Vagina (tissue), 2 donors: Measurements from ENCODE around the gene PPP2R2D. TPM values are rescaled to one million over a fixed set of nuclear protein-coding genes. Genes with fewer than 3 reads are reported as not detected.

Experiments used
- DNase-seq, 2 donors: peaks; one replicate each; pipeline ENCODE4 v3.0.0-alpha.2; 2017; ENCODE audit errors: extremely low spot score in 2 of 2
- H3K27ac ChIP-seq: fragments of 200-600 bp; sonication (generic); one replicate; pipeline ENCODE4 v1.5.1; 2019
- H3K27me3 ChIP-seq: fragments of 200-600 bp; sonication (generic); one replicate; pipeline ENCODE4 v1.5.1; 2019
- H3K36me3 ChIP-seq, 2 donors: fragments of 200-600 bp; sonication (generic); one replicate each; pipeline ENCODE4 v1.5.1; 2017 to 2019
- H3K4me1 ChIP-seq: fragments of 200-600 bp; sonication (generic); one replicate; pipeline ENCODE4 v1.5.1; 2019
- H3K4me3 ChIP-seq, 2 donors: fragments of 200-600 bp; sonication (generic); 1 replicate in 1 of 2; 2 replicates in 1 of 2; pipeline ENCODE4 v1.5.1; 2016 to 2019
- H3K9me3 ChIP-seq: fragments of 200-600 bp; sonication (generic); one replicate; pipeline ENCODE4 v1.5.1; 2019
- POLR2A ChIP-seq, 2 donors: fragments of 450-650 bp; IDR thresholded peaks; one replicate each; pipeline ENCODE4 v1.6.1; 2017; ENCODE audit warnings: antibody characterized with exemption in 2 of 2, mild to moderate bottlenecking in 2 of 2, moderate library complexity in 2 of 2
- POLR2AphosphoS5 ChIP-seq, 2 donors: sonication (generic); formaldehyde crosslinking; IDR thresholded peaks; one replicate each; pipeline ENCODE4 v1.9.0; 2017; ENCODE audit warnings: antibody characterized with exemption in 2 of 2, mild to moderate bottlenecking in 2 of 2, low read depth in 1 of 2; ENCODE audit not compliant: insufficient read depth in 1 of 2
- intact Hi-C: fragments of 100-400 bp; cut with DNase I; formaldehyde crosslinking; loops from one replicate; pipeline ENCODE4 v1.15.1; 2023
- total RNA-seq: library from RNA; depleted of rRNA; stranded (reverse); fragments of >200 nt; gene quantifications from one replicate; pipeline ENCODE4 v1.2.3, GENCODE V29; 2016
- TF ChIP-seq, protein P1 (sequence below), 3 experiments: fragments of 450-650 bp in 2 of 3; fragments of 200-600 bp in 1 of 3; sonication (generic) in 1 of 3; IDR thresholded peaks; one replicate each; pipeline ENCODE4 v1.5.1; 2017 to 2019; ENCODE audit warnings: antibody characterized with exemption in 3 of 3, mild to moderate bottlenecking in 2 of 3, moderate library complexity in 2 of 3

PPP2R2D gene
- total RNA-seq, 1 donor from 2014 or later: 49.4 TPM

DNA sequence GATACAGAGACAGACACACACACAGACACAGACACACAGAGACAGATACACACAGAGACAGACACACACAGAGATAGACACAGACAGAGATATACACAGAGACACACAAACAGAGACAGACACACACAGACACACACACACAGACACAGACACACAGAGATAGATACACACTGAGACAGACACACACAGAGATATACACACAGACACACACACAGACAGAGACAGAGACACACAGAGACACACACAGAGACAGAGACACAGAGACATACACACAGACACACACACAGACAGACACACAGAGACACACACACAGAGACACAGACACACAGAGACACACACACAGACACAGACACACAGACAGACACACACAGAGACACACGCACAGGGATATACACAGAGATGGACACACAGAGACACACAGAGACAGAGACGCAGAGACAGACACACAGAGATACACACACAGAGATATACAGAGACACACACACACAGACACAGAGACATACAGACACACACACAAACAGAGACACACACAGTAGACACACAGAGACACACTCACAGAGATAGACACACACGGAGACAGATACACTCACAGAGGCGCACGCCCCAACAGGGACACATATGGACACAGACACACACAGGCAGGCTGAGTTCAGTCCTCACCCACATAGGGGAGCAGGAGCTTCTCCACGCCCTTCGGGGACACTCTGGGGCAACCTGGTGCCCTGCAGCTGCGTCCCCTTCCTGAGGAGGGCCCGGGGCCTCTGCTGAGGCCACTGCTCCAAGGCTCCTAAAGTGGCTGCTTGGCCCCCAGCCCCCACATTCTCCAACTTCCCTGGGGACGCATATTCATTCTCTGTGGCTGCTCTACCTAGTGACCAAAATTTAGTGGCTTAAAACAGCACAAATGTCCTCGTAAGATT lies 10.3 kb upstream of the PPP2R2D start:
- Histone ChIP-seq H3K27ac (no peak overlapping the region), H3K4me3 (no peak overlapping the region), H3K27me3 (no peaks in the 10 kb centered on the region), H3K4me1 (no peaks in the 10 kb centered on the region), H3K36me3 (no peaks in the 10 kb centered on the region), H3K9me3 (no peaks in the 10 kb centered on the region)
- TF ChIP-seq POLR2A (IDR thresholded peaks at IDR 0.05) (no peak), POLR2AphosphoS5 (IDR thresholded peaks at IDR 0.05; ENCODE audit: insufficient read depth in 1 of 2, low read depth in 1 of 2) (no peak)
- TF ChIP-seq, protein P1, sequence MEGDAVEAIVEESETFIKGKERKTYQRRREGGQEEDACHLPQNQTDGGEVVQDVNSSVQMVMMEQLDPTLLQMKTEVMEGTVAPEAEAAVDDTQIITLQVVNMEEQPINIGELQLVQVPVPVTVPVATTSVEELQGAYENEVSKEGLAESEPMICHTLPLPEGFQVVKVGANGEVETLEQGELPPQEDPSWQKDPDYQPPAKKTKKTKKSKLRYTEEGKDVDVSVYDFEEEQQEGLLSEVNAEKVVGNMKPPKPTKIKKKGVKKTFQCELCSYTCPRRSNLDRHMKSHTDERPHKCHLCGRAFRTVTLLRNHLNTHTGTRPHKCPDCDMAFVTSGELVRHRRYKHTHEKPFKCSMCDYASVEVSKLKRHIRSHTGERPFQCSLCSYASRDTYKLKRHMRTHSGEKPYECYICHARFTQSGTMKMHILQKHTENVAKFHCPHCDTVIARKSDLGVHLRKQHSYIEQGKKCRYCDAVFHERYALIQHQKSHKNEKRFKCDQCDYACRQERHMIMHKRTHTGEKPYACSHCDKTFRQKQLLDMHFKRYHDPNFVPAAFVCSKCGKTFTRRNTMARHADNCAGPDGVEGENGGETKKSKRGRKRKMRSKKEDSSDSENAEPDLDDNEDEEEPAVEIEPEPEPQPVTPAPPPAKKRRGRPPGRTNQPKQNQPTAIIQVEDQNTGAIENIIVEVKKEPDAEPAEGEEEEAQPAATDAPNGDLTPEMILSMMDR (IDR thresholded peaks at IDR 0.05): no peak
- no peak for DNase-seq
- intact Hi-C loops: no loop called here

DNA sequence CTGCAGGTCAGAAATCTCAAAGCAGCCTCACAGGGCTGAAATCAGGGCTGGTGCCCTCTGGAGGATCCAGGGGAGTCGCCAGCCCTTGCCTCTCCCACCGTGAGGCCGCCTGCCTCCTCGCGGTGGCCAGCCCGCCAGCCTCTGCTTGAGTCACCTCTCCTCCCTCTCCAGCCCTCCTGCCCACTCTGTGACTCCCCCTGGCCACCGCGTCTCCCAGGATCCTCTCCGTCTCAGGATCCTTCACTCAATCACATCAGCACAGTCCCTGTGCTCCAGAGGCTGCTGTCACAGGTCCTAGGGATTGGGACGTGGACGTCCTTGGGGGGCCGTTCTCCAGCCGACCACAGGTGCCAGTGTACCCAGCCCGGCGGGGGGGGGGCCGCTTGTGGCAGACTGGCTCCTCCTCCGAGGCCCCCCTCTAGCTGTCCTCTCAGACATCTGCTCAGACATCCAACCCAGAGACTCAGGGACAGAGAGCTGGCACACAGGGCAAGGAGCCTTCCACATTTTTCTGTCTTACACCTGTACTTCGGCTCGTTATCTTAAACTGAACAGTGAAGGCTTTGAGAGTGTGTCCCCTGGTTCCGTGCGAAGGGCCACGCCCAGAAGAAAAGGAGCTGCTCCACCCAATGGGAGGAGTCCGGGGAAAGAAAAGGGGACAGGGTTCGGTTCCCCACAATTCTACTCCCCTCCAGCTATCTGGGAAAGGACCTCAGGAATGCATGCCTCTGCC lies 9.4 kb upstream of the PPP2R2D start:
- Histone ChIP-seq H3K27me3 (no peaks in the 10 kb centered on the region), H3K4me1 (no peaks in the 10 kb centered on the region), H3K27ac (no peak overlapping the region), H3K4me3 (no peak overlapping the region), H3K9me3 (no peaks in the 10 kb centered on the region), H3K36me3 (no peaks in the 10 kb centered on the region)
- TF ChIP-seq POLR2A (IDR thresholded peaks at IDR 0.05): no peak
- TF ChIP-seq, protein P1 (IDR thresholded peaks at IDR 0.05): no peak
- no peak for TF ChIP-seq POLR2AphosphoS5 (IDR thresholded peaks at IDR 0.05; ENCODE audit: insufficient read depth in 1 of 2, low read depth in 1 of 2)
- intact Hi-C loops: no loop called here
- DNase-seq: no peak

DNA sequence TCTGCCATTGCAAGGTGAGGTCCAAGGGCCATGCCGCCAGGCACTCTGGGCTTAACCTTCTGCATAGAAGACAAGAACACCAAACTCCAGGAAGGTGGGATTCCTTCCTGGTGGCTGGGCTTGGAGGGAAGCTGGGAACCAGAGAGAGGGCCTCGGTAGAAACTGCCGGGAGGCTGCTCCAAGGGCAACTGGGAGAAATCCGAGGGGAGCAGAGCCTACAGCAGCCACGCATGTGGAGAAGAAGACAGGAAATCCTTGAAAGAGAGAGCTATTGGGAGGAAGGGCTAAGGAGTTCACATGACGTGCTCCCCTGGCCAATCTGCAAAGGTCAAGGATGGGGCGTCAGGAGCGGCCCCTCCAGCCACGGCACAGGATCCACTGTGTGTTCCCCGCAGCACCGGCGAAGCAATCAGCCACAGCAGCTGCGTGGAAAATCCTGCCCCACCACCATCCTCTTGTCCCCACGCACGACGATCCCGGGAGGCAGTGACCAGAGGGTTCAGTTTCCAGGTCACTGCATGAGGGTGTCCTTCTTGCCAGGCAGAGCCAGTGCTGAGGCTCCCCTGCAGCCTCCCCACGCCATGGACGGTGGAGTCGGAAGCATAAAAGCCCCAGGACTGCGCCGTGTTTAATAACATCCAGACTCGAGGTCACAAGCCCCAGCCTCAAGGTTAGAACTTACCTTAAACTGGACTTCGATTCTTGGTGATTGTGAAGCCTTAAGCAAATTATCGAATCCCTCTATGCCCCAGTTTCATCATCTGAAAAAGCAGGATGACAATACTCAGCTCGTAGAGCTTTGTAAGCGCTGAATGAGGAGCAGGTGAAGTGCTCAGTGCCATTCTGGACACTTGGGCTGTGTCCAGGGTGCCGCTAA lies 8.6 kb upstream of the PPP2R2D start:
- Histone ChIP-seq H3K4me3 (no peak overlapping the region), H3K36me3 (no peaks in the 10 kb centered on the region), H3K4me1 (no peaks in the 10 kb centered on the region), H3K27me3 (no peaks in the 10 kb centered on the region), H3K27ac (no peak overlapping the region), H3K9me3 (no peaks in the 10 kb centered on the region)
- TF ChIP-seq POLR2A (IDR thresholded peaks at IDR 0.05) (no peak), POLR2AphosphoS5 (IDR thresholded peaks at IDR 0.05; ENCODE audit: insufficient read depth in 1 of 2, low read depth in 1 of 2) (no peak)
- TF ChIP-seq, protein P1 (IDR thresholded peaks at IDR 0.05): no peak
- intact Hi-C loops: no loop called here
- no peak for DNase-seq

DNA sequence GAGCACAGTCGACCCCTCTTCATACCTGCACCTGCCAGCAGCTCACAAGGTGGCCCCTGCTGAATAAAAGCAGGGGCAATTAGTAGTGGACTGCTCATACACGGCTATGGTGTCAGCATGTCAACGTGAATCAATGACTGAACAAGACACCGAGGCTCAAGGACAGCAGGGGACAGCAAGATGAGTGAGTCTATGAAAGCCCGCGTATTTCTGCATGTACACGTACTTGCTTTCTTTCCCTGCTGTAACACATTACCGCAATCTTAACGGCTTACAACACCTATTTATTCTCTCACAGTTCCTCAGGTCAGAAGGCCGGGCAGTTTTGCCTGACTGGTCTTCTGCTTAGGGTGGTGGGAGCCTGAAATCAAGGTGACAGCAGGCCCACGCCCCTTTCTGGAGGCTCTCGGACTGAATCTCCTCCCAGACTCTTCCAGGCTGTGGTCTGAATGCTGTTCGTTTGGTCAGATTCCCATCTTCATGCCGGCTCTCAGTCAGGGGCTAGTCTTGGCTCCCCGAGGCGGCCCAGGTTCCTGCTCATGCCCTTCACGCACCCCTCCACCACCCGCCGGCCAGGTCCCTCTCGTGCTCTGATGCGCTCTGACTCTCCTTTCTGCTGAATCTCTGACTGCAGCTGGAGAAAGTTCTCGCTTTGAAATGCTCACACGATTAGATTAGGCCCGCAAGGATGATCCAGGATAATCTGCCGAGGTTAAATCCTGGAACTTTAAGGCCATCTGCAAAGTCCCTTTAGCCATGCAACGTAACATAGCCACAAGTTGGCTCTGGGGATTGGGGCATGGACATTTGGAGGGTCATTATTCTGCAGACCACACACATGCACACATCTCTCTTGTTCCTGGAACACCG lies 7.8 kb upstream of the PPP2R2D start:
- intact Hi-C loops: no loop called here
- no peak for DNase-seq
- H3K4me1 ChIP-seq: no peaks in the 10 kb centered on the region
- H3K36me3 ChIP-seq: no peaks in the 10 kb centered on the region
- H3K27ac ChIP-seq: no peak overlapping the region
- TF ChIP-seq, protein P1 (IDR thresholded peaks at IDR 0.05): no peak
- TF ChIP-seq POLR2AphosphoS5 (IDR thresholded peaks at IDR 0.05; ENCODE audit: insufficient read depth in 1 of 2, low read depth in 1 of 2) (no peak), POLR2A (IDR thresholded peaks at IDR 0.05) (no peak)
- no peak overlapping the region for H3K4me3 ChIP-seq
- H3K9me3 ChIP-seq: no peaks in the 10 kb centered on the region
- no peaks in the 10 kb centered on the region for H3K27me3 ChIP-seq
